Effector memory CD4-positive, alpha-beta T cell (primary cell): ENCODE measurements around the gene CCDC88C.
A peak's percentile ranks its signal among the peaks of the same experiment; 100 is the strongest.

Experiments used
- DNase-seq, 3 donors: peaks; one replicate each; pipeline ENCODE4 v3.0.0-alpha.2; 2020
- H3K27ac ChIP-seq: 2 replicates; pipeline ENCODE4 v1.7.0; 2013; ENCODE audit warnings: mild to moderate bottlenecking, low read length, moderate library complexity; ENCODE audit not compliant: insufficient read depth, poor library complexity, severe bottlenecking
- H3K27me3 ChIP-seq: replicated peaks from 2 replicates; pipeline ENCODE4 v1.7.0; 2013; ENCODE audit warnings: mild to moderate bottlenecking, low read length; ENCODE audit not compliant: insufficient read depth, control insufficient read depth, poor library complexity, severe bottlenecking
- H3K36me3 ChIP-seq: 2 replicates; pipeline ENCODE4 v1.7.0; 2013; ENCODE audit warnings: mild to moderate bottlenecking, low read length, moderate library complexity; ENCODE audit not compliant: control insufficient read depth, insufficient read depth
- H3K4me1 ChIP-seq: 2 replicates; pipeline ENCODE4 v1.7.0; 2013; ENCODE audit warnings: low read length, mild to moderate bottlenecking; ENCODE audit not compliant: control insufficient read depth, insufficient read depth, poor library complexity, severe bottlenecking
- H3K4me3 ChIP-seq: 2 replicates; pipeline ENCODE4 v1.7.0; 2013; ENCODE audit warnings: low read length, low read depth, mild to moderate bottlenecking; ENCODE audit not compliant: insufficient read depth, poor library complexity, severe bottlenecking
- H3K9me3 ChIP-seq: 2 replicates; pipeline ENCODE4 v1.7.0; 2013; ENCODE audit warnings: mild to moderate bottlenecking, low read length, moderate library complexity; ENCODE audit not compliant: control insufficient read depth

CCDC88C gene

DNA sequence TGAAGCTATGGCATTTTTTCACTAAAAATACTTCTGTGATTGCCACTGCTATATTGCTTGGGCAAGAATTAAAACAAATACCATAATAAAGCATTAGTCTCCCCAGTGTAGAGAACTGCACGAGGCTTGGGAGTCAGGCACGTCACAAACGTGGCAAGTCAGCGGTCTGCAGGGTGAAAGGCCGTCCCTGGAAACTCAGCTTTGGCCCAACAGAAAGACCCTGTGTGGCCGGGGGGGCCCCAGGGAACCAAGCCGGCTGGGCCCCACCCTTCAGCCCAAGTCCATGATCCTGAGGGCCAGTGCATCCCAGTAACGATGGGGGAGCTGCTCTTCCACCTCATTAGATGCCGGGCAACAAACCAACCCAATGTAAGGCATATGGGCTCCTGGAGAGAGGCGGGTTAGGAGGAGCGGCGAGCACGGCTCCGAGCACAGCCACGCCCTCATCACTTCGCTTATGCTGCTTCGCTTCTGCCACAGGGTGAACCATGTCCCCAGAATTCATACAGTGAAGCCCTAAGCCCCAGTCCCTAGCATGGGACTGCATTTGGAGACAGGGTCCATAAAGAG lies 122.3 kb downstream of the CCDC88C start:
- H3K9me3 ChIP-seq: no peaks in the 10 kb centered on the region
- H3K27ac ChIP-seq: no peak overlapping the region
- no peaks in the 10 kb centered on the region for H3K4me1 ChIP-seq
- DNase-seq: no peak
- no peak overlapping the region for H3K4me3 ChIP-seq
- H3K27me3 ChIP-seq: no peaks in the 10 kb centered on the region
- H3K36me3 ChIP-seq: peaks cover 100% of the 10 kb centered on the region

DNA sequence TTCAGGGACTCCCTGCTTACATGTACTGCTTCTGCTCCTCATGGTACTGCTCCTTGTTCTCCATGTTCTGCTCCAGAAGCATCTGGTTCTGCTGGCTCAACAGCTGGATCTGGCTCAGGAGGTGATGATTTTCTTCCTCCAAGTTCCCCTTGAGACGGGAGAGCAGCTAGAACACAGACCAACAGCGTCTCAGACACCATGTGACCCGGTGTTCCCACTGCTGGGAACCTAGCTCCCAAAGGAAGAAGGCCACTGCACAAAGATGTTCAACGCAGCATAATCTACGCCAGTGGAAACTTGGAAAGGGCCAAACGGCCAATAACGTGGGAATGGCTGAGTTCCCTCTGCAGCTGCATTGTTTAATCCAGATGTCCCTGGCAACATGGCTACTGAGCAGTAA lies 123.5 kb downstream of the CCDC88C start:
- Histone ChIP-seq H3K4me3 (no peak overlapping the region), H3K27ac (no peak overlapping the region), H3K36me3 (peaks cover 100% of the 10 kb centered on the region), H3K27me3 (no peaks in the 10 kb centered on the region), H3K4me1 (no peaks in the 10 kb centered on the region), H3K9me3 (no peaks in the 10 kb centered on the region)
- DNase-seq: no peak

DNA sequence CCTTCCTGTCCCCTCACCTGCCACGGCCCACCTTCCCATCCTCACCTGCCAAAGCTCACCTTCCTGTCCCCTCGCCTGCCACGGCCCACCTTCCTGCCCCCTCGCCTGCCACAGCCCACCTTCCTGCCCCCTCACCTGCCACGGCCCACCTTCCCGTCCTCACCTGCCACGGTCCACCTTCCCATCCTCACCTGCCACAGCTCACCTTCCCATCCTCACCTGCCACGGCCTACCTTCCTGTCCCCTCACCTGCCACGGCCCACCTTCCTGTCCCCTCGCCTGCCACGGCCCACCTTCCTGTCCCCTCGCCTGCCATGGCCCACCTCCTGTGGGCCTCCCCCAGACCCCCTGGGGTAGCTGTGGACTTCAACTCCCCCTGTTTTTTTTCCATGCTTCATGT lies 124.3 kb downstream of the CCDC88C start:
- Histone ChIP-seq H3K4me3 (no peak overlapping the region), H3K27ac (peak overlapping the region; percentile 16), H3K36me3 (peaks cover 99% of the 10 kb centered on the region), H3K9me3 (no peaks in the 10 kb centered on the region), H3K27me3 (no peaks in the 10 kb centered on the region), H3K4me1 (no peaks in the 10 kb centered on the region)
- no peak for DNase-seq

DNA sequence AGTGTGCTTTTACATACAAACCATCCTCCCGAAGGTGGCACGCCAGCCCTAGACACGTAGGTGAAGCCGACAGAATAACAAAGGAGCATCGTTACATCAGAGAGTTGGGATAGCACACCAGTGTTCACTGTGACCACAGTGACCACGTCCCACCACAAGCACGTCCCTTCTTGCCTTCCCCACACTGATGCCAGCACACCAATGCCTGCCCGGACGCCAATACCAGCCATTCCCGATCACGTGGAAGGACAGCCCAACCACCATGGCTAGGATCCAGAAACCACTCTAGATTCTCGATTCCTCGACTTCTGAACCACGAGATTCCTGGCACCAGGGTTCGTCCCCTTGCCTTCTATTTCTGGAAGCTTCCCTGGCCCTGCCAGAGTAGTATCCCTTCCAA lies 125.1 kb downstream of the CCDC88C start:
- H3K27ac ChIP-seq: no peak overlapping the region
- peaks cover 99% of the 10 kb centered on the region for H3K36me3 ChIP-seq
- DNase-seq: no peak

DNA sequence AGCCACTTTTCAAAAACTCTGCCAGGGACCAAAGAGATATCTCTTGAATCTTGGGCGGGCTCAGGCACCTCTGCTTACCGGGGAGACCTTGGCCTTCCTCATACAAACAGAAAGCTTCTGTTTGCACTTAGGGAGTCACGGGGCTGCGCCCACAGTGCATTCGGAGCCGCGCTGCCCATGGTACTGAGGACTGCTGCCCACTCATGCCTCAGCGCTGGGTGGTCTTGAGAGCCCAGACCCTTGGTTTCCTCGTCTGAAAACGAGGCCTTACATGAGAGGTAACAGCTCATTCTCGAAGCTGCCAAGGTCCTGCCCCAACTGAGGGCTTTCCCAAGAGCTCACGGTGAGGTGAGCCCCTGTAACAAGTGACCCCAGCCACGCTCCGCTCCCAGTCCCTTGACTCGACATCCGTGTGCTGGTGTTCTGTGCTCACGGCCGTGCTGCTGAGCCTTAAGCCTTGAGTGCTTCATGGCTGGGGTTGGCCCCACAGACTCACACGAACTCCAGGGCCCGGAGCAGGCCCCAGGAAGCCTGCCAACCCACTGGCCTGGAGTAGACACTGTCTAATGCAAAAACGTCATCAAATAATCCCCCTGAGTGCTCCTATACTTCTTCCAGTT lies 125.7 kb downstream of the CCDC88C start:
- Histone ChIP-seq H3K36me3 (peaks cover 99% of the 10 kb centered on the region), H3K27me3 (no peaks in the 10 kb centered on the region), H3K4me1 (no peaks in the 10 kb centered on the region), H3K4me3 (no peak overlapping the region), H3K9me3 (no peaks in the 10 kb centered on the region), H3K27ac (no peak overlapping the region)
- no peak for DNase-seq

More for the DNA sequence above, 125.1 kb downstream of the CCDC88C start:
- no peaks in the 10 kb centered on the region for H3K4me1 ChIP-seq
- H3K4me3 ChIP-seq: no peak overlapping the region
- no peaks in the 10 kb centered on the region for H3K27me3 ChIP-seq
- no peaks in the 10 kb centered on the region for H3K9me3 ChIP-seq

DNA sequence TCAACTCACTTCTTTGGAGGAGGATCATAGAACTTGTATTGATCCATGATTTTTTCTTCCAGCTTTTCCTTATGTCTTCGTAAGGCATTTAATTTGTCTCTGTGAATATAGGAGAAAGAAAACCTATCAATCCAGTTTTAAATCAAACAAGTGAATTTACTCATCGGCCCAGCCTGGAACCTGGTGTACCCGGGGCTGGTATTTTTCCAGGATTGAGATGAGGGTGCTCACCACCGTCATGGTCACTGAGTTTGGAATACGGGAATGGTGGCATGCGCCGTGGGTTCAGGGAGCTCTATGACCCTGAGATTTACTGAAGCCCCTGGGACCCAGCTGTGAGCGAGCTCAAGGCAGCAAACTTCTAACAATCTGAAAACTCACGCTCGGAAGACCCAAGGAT lies 126.6 kb downstream of the CCDC88C start:
- H3K27me3 ChIP-seq: no peaks in the 10 kb centered on the region
- H3K36me3 ChIP-seq: peaks cover 99% of the 10 kb centered on the region
- H3K4me3 ChIP-seq: no peak overlapping the region
- no peaks in the 10 kb centered on the region for H3K9me3 ChIP-seq
- H3K27ac ChIP-seq: no peak overlapping the region
- H3K4me1 ChIP-seq: no peaks in the 10 kb centered on the region
- no peak for DNase-seq

DNA sequence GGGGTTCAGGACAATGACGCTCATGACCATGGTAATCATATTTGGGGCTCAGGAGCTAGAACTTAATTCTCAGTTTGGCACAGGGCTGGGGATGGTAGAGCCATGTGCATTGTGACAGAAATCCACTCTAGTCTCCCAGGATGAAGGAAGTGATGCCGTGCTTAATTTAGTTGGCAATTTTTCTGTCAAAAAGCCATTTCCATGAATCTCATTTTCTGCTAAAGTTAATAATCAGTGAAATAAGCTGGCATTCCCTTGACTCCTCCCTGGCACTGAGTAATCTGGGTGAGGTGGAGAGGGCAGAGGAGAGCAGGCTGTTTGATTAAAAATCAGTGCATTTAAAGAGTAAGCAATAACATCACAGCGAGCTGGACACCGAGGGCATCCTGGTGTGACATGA lies 128.2 kb downstream of the CCDC88C start:
- Histone ChIP-seq H3K27ac (no peak overlapping the region), H3K4me3 (no peak overlapping the region), H3K27me3 (no peaks in the 10 kb centered on the region), H3K9me3 (no peaks in the 10 kb centered on the region), H3K4me1 (no peaks in the 10 kb centered on the region), H3K36me3 (peaks cover 99% of the 10 kb centered on the region)
- no peak for DNase-seq

DNA sequence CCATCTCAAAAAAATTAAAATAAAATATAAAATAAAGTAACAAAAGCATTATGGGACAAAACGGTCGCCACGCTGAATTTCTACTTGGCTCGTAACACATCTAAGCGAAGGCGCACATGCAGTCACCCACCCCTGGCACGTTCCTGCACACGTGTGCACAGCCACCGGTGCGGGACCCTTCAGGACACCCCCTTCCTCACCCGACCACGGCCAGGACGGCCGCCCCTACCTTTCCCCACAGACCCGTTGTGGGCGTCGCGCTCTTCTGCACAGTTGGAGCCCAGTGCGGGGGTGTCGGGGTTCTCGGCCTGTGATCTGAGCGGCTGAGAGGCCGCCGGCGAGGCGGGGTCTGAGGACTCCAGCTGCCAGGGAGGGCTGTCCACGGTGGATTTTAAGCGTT lies 128.7 kb downstream of the CCDC88C start:
- H3K9me3 ChIP-seq: no peaks in the 10 kb centered on the region
- no peaks in the 10 kb centered on the region for H3K4me1 ChIP-seq
- H3K27me3 ChIP-seq: no peaks in the 10 kb centered on the region
- no peak overlapping the region for H3K27ac ChIP-seq
- no peak overlapping the region for H3K4me3 ChIP-seq
- peaks cover 99% of the 10 kb centered on the region for H3K36me3 ChIP-seq
- DNase-seq: no peak

DNA sequence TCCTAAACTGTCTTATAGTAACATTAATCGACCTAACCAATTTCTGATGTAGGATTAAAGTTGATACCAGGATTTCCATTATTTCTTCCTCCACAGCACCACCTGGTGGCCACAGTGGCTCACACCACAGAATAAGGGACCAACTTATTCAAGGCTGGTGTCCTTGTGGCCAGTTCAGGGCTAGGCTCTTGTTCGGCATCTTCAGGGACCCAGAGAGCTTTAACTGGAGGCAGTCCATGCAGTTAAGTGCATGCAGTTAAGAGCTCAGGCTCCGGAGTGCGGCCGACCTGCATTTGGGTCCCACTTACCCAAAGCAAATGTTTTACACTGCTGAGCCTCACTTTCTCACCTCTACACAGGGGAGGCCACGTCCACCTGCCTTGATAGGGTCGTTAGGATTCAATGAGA lies 131.1 kb downstream of the CCDC88C start:
- DNase-seq: peak; percentile 57 to 74 (median 58)

DNA sequence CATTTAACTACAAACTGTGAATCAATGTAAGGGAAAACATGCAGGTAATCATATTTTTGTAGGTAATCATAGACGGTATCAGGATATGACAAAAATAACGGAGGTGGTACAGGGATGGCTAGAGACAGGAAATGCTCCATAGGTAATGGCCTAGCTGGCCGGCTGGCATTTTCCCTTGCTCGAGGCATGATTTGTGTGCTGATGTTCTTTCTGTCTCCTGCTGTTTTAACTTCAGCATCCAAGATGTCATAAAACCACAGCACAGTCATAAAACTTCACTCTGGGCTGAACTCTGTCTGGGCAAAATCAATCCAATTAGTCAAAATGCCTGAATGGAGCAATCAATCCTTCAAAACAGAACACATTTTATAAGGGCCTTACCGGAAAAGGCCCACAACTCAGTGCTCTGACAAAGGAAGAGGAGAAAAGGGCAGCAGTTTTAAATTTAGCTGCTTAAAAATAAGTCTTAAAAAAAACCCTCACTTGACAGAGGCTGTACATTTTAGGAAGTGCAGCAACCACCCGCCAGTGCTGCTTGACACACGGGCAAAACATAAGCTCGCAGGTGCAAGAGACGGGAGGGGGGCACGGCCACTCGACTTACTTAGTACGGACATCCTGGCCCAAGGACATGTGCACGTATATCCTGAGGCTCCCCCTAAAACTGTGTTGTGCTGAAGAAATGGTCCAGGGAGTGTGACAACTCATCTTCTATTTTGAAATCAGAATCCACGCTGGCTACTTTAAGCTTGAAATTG lies 132.7 kb downstream of the CCDC88C start:
- no peak for DNase-seq
- no peaks in the 10 kb centered on the region for H3K4me1 ChIP-seq
- no peak overlapping the region for H3K4me3 ChIP-seq
- H3K36me3 ChIP-seq: peaks cover 99% of the 10 kb centered on the region
- no peak overlapping the region for H3K27ac ChIP-seq
- H3K27me3 ChIP-seq: no peaks in the 10 kb centered on the region
- no peaks in the 10 kb centered on the region for H3K9me3 ChIP-seq

More for the DNA sequence above, 131.1 kb downstream of the CCDC88C start:
- Histone ChIP-seq H3K27me3 (no peaks in the 10 kb centered on the region), H3K27ac (no peak overlapping the region), H3K9me3 (no peaks in the 10 kb centered on the region), H3K4me3 (no peak overlapping the region), H3K36me3 (peaks cover 99% of the 10 kb centered on the region), H3K4me1 (no peaks in the 10 kb centered on the region)
